Smooth muscle cell (in vitro differentiated cells): ENCODE measurements around the gene NCOA7. TPM values are rescaled to one million over a fixed set of nuclear protein-coding genes. Genes with fewer than 3 reads are reported as not detected.
"Not testable (repeated sequence)": the region's sequence is repeated elsewhere in the genome, so short reads cannot be mapped to it uniquely, and the experiment has no call there.

Experiments used
- DNase-seq: peaks from one replicate; lab custom pipeline; 2025; ENCODE audit not compliant: unreplicated experiment; lab: John Stamatoyannopoulos, UW
- H2AFZ ChIP-seq: fragments of 200-600 bp; sonication (generic); 2 replicates; pipeline ENCODE4 v1.6.0; 2016; ENCODE audit warnings: antibody characterized with exemption, low read depth, mild to moderate bottlenecking
- H3F3A ChIP-seq: fragments of 200-600 bp; sonication (generic); 2 replicates; pipeline ENCODE4 v1.6.0; 2017; ENCODE audit warnings: antibody characterized with exemption, low read depth
- H3K27ac ChIP-seq: fragments of 200-600 bp; sonication (generic); 2 replicates; pipeline ENCODE4 v1.5.1; 2016; ENCODE audit warnings: low read depth, mild to moderate bottlenecking
- H3K27me3 ChIP-seq: fragments of 200-600 bp; sonication (generic); 2 replicates; pipeline ENCODE4 v1.6.1; 2016; ENCODE audit warnings: low read depth, mild to moderate bottlenecking
- H3K36me3 ChIP-seq: fragments of 200-600 bp; sonication (generic); 2 replicates; pipeline ENCODE4 v1.5.1; 2016; ENCODE audit warnings: low read depth
- H3K4me1 ChIP-seq: fragments of 200-600 bp; sonication (generic); 2 replicates; pipeline ENCODE4 v1.5.1; 2016; ENCODE audit warnings: low read depth
- H3K4me2 ChIP-seq: fragments of 200-600 bp; sonication (generic); 2 replicates; pipeline ENCODE4 v1.6.0; 2016; ENCODE audit warnings: mild to moderate bottlenecking
- H3K4me3 ChIP-seq: fragments of 200-600 bp; sonication (generic); 2 replicates; pipeline ENCODE4 v1.5.1; 2016; ENCODE audit warnings: mild to moderate bottlenecking
- H3K79me2 ChIP-seq: fragments of 200-600 bp; sonication (generic); 2 replicates; pipeline ENCODE4 v1.6.0; 2016; ENCODE audit warnings: low read depth, mild to moderate bottlenecking
- H3K9ac ChIP-seq: fragments of 200-600 bp; sonication (generic); 2 replicates; pipeline ENCODE4 v1.6.0; 2016; ENCODE audit warnings: low read depth
- H3K9me3 ChIP-seq: fragments of 200-600 bp; sonication (generic); replicated peaks from 2 replicates; pipeline ENCODE4 v1.5.1; 2016; ENCODE audit warnings: low read depth
- H4K20me1 ChIP-seq: fragments of 200-600 bp; sonication (generic); 2 replicates; pipeline ENCODE4 v1.6.0; 2016; ENCODE audit warnings: low read depth
- WGBS: methylation state at CpG from one replicate; pipeline ENCODE4 v1.1.7; 2016; ENCODE audit warnings: low lambda C conversion rate; 5-methylcytosine and 5-hydroxymethylcytosine counted together
- polyA plus RNA-seq: library from polyadenylated mRNA; unstranded; fragments of >200 nt; fragmentation: Nextera tagmentation; extraction: Ambion mirVana; gene quantifications from 2 replicates; pipeline ENCODE4 v1.2.1, GENCODE V29; 2016
- total RNA-seq: library from RNA; depleted of rRNA; stranded (reverse); fragments of >200 nt; gene quantifications from 2 replicates; pipeline ENCODE4 v1.2.3, GENCODE V29; 2014
- TF ChIP-seq, protein P1 (sequence below): fragments of 200-600 bp; sonication (generic); IDR thresholded peaks from 2 replicates; pipeline ENCODE4 v1.5.1; 2017; ENCODE audit warnings: borderline replicate concordance, mild to moderate bottlenecking, antibody characterized with exemption; ENCODE audit not compliant: insufficient read depth, poor library complexity, severe bottlenecking

Gene NCOA7
- total and polyA plus RNA-seq, 2 experiments from 2014 or later, result 38.1 to 44.0 TPM

DNA sequence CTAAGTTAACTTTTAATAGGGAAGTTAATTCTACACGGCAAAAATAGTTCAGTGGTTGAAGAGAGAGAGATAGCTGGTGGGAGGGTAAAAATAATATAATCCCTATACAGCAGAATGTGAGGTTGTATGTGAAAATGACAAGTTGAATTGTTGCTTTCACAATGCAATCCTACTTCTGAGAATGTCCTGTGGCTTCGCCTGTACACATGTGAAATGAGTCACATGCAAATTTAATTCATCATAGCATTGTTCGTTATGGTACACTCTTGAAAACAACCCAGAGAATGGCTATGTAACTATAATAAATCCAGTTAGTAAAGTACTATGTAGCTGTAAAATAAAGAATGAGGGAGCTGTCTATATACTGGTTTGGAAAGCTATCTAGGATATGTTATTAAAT lies 119.8 kb downstream of the NCOA7 start:
- no peaks in the 10 kb centered on the region for H3K27me3 ChIP-seq
- peak overlapping the region; percentile 77 for H3K27ac ChIP-seq
- WGBS, result 29% methylated on average over 3 of the region's 3 CpGs
- H3K36me3 ChIP-seq, result no peaks in the 10 kb centered on the region
- H2AFZ ChIP-seq, result no peak overlapping the region
- H3K79me2 ChIP-seq, result no peaks in the 10 kb centered on the region
- H3K4me1 ChIP-seq, result peaks cover 11% of the 10 kb centered on the region
- no peak for DNase-seq
- TF ChIP-seq, protein P1, sequence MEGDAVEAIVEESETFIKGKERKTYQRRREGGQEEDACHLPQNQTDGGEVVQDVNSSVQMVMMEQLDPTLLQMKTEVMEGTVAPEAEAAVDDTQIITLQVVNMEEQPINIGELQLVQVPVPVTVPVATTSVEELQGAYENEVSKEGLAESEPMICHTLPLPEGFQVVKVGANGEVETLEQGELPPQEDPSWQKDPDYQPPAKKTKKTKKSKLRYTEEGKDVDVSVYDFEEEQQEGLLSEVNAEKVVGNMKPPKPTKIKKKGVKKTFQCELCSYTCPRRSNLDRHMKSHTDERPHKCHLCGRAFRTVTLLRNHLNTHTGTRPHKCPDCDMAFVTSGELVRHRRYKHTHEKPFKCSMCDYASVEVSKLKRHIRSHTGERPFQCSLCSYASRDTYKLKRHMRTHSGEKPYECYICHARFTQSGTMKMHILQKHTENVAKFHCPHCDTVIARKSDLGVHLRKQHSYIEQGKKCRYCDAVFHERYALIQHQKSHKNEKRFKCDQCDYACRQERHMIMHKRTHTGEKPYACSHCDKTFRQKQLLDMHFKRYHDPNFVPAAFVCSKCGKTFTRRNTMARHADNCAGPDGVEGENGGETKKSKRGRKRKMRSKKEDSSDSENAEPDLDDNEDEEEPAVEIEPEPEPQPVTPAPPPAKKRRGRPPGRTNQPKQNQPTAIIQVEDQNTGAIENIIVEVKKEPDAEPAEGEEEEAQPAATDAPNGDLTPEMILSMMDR, result no peak
- no peaks in the 10 kb centered on the region for H4K20me1 ChIP-seq
- peaks cover 15% of the 10 kb centered on the region for H3F3A ChIP-seq
- no peaks in the 10 kb centered on the region for H3K9me3 ChIP-seq
- no peak overlapping the region for H3K4me3 ChIP-seq
- H3K9ac ChIP-seq, result peak overlapping the region; percentile 11
- peak overlapping the region; percentile 49 for H3K4me2 ChIP-seq

DNA sequence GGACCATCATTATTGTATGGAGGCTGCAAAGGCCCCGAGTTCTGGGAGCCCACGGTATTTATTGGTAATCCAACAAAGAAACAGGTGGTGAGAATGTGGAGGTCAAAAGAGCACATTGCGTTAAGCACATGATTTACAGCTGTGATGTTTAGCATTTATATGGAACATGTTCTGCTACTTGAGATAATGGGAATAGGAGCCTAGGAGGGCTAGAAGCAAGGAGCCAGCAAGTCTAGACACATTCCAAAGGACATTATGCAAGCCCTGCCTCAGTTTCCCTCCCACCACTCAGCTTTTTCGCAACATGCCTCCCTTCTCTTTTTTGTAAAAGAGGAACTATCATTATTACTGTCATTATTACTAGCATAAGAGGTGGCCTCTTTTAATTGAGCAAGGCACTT lies 120.3 kb downstream of the NCOA7 start:
- 63% methylated on average over 4 of the region's 4 CpGs for WGBS
- not testable (repeated sequence) for DNase-seq

DNA sequence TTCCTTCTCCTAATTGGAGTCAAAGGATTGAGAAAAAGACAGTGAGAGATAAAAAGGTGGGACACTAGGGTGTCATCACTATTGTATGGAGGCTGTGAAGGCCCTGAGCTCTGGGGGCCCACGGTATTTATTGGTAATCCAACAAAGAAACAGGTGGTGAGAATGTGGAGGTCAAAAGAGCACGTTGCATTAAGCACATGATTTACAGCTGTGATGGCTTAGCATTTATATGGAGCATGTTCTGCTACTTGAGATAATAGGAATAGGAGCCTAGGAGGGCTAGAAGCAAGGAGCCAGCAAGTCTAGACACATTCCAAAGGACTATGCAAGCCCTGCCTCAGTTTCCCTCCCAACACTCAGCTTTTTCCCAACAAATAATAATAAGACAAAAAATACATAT lies 121.7 kb downstream of the NCOA7 start:
- not testable (repeated sequence) for H3K4me3 ChIP-seq, H3K9me3 ChIP-seq, H3K36me3 ChIP-seq, DNase-seq, H3K4me2 ChIP-seq, H4K20me1 ChIP-seq, H3K79me2 ChIP-seq, H2AFZ ChIP-seq, H3K27me3 ChIP-seq, H3K9ac ChIP-seq
- H3F3A ChIP-seq, result peaks cover 15% of the 10 kb centered on the region
- 45% methylated on average over 2 of the region's 2 CpGs for WGBS
- H3K27ac ChIP-seq, result peak overlapping the region; percentile 16
- H3K4me1 ChIP-seq, result peaks cover 11% of the 10 kb centered on the region

More for the DNA sequence above, 120.3 kb downstream of the NCOA7 start:
- not testable (repeated sequence) for H3K79me2 ChIP-seq, H3K27me3 ChIP-seq, H2AFZ ChIP-seq, H3K36me3 ChIP-seq, H3K4me3 ChIP-seq, H3K9me3 ChIP-seq, H4K20me1 ChIP-seq, H3K9ac ChIP-seq
- peak overlapping the region; percentile 49 for H3K4me2 ChIP-seq
- H3K27ac ChIP-seq, result peak overlapping the region; percentile 77
- peaks cover 15% of the 10 kb centered on the region for H3F3A ChIP-seq
- H3K4me1 ChIP-seq, result peaks cover 11% of the 10 kb centered on the region

DNA sequence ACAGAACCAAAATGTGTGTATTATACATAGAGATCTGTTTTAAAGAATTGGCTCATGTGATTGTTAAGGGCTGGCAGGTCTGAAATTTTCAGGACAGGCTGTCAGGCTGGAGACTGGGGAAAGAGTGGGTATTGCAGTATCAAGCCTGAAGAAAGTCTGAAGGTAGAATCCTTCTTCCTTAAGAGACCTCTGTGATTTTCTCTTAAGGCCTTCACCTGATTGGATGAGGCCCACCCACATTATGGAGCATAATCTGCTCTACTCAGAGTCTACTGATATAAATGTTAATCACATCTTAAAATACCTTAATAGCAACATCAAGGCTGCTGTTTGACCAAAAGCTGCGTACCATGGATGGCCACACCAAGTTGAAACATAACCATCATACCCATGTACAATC lies 122.4 kb downstream of the NCOA7 start:
- Histone ChIP-seq H3K9ac (peak overlapping the region; percentile 67), H3K4me3 (no peak overlapping the region), H3K4me1 (peaks cover 11% of the 10 kb centered on the region), H3K79me2 (no peaks in the 10 kb centered on the region), H3K36me3 (no peaks in the 10 kb centered on the region), H3F3A (peaks cover 15% of the 10 kb centered on the region), H3K27me3 (no peaks in the 10 kb centered on the region), H3K27ac (peak overlapping the region; percentile 95), H3K9me3 (no peaks in the 10 kb centered on the region), H2AFZ (no peak overlapping the region), H4K20me1 (no peaks in the 10 kb centered on the region), H3K4me2 (peak overlapping the region; percentile 69)
- 94% methylated on average over 1 of the region's 1 CpG for WGBS
- TF ChIP-seq, protein P1, result no peak
- no peak for DNase-seq

DNA sequence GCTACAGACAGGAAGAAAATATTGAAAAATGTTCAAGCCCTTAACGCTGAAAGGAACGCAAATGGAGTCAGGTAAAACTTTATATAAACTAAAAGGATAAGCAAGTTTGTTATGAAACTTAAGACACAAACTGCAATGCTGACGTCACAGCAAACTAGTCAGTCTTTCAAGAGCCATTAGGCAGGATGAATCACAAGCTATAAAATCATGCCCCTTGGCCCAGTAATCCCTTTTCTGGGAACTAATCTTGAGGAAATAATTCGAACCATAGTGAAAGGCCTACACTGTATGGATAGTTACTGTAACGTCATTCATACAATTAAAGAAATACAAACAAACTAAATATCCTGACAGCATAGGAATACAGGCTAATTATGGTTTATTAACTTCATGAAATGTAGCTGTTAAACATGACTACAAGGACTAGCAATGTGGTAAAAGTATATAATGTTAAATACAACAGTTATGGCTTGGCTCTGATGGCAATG lies 123.1 kb downstream of the NCOA7 start:
- Histone ChIP-seq H3K9me3 (no peaks in the 10 kb centered on the region), H3K79me2 (no peaks in the 10 kb centered on the region), H3K36me3 (no peaks in the 10 kb centered on the region), H3K4me3 (no peak overlapping the region), H3F3A (peaks cover 15% of the 10 kb centered on the region), H3K9ac (peak overlapping the region; percentile 67), H3K27ac (peak overlapping the region; percentile 95), H3K27me3 (no peaks in the 10 kb centered on the region), H4K20me1 (no peaks in the 10 kb centered on the region), H2AFZ (peak overlapping the region; percentile 8), H3K4me2 (peak overlapping the region; percentile 69), H3K4me1 (peaks cover 16% of the 10 kb centered on the region)
- DNase-seq, result no peak
- TF ChIP-seq, protein P1, result no peak
- WGBS, result 9% methylated on average over 5 of the region's 5 CpGs
